Measurements from ENCODE around the gene COMMD8.

The COMMD8 gene

GRCh38 chr4:47471064-47471463 lies 7.6 kb upstream of the COMMD8 start:
- DNase-seq, result no peak

GRCh38 chr4:47469951-47470350 lies 6.4 kb upstream of the COMMD8 start:
- DNase-seq, result no peak

- no peak for DNase-seq
Observed at GRCh38 chr4:47468706-47469365, 5.3 kb upstream of the COMMD8 start.

GRCh38 chr4:47466056-47466785 lies 2.7 kb upstream of the COMMD8 start:
- DNase-seq, result no peak

GRCh38 chr4:47465004-47465403 lies 1.5 kb upstream of the COMMD8 start:
- DNase-seq, result no peak

- no peak for DNase-seq
Observed at GRCh38 chr4:47462799-47463234, 685 bp downstream of the COMMD8 start.

GRCh38 chr4:47451657-47452056 lies 11.8 kb downstream of the COMMD8 start:
- no peak for DNase-seq

GRCh38 chr4:47444031-47444430 lies 19.5 kb downstream of the COMMD8 start:
- DNase-seq, result no peak

GRCh38 chr4:47442980-47443379 lies 20.5 kb downstream of the COMMD8 start:
- DNase-seq, result no peak

GRCh38 chr4:47434931-47435330 lies 28.6 kb downstream of the COMMD8 start:
- DNase-seq, result no peak

- no peak for DNase-seq
Observed at GRCh38 chr4:47432749-47433148, 30.8 kb downstream of the COMMD8 start.

GRCh38 chr4:47427935-47428334 lies 35.6 kb downstream of the COMMD8 start:
- DNase-seq, result no peak

GRCh38 chr4:47425628-47426027 lies 37.9 kb downstream of the COMMD8 start:
- DNase-seq, result no peak

GRCh38 chr4:47419296-47419695 lies 44.2 kb downstream of the COMMD8 start:
- DNase-seq, result no peak

- no peak for DNase-seq
Observed at GRCh38 chr4:47418147-47418546, 45.4 kb downstream of the COMMD8 start.

GRCh38 chr4:47415719-47416118 lies 47.8 kb downstream of the COMMD8 start:
- no peak for DNase-seq

- DNase-seq, result no peak
Observed at GRCh38 chr4:47413521-47413920, 50.0 kb downstream of the COMMD8 start.

- no peak for DNase-seq
Observed at GRCh38 chr4:47410271-47410670, 53.2 kb downstream of the COMMD8 start.

- no peak for DNase-seq
Observed at GRCh38 chr4:47406408-47406807, 57.1 kb downstream of the COMMD8 start.
